ENCODE measurements around the gene PANK1. TPM values are rescaled to one million over a fixed set of nuclear protein-coding genes. Genes with fewer than 3 reads are reported as not detected.

PANK1 gene
- total RNA-seq, 1 experiment from 2014 or later, result 8.1 TPM

GRCh38 chr10:89588671-89589070 is 56.4 kb downstream of the PANK1 start:
- no peaks in the 10 kb centered on the region for H3K9me3 ChIP-seq (ENCODE audit: insufficient read depth, low read depth)
- ChIA-PET CTCF (no interaction called here), POLR2A (ENCODE audit: unreplicated experiment) (no interaction called here)
- H3K4me1 ChIP-seq (replicated peaks; ENCODE audit: insufficient read depth), result no peaks in the 10 kb centered on the region
- no peak overlapping the region for H2AFZ ChIP-seq
- no peaks in the 10 kb centered on the region for H3K27me3 ChIP-seq (ENCODE audit: insufficient read depth, low read depth)
- no peaks in the 10 kb centered on the region for H3K9me2 ChIP-seq (ENCODE audit: insufficient read depth)
- no peaks in the 10 kb centered on the region for H4K20me1 ChIP-seq (ENCODE audit: insufficient read depth)
- TF ChIP-seq CTCF (conservative IDR thresholded peaks at IDR 0.05) (no peak), EZH2 (IDR thresholded peaks at IDR 0.05; ENCODE audit: low read depth) (no peak)
- no peaks in the 10 kb centered on the region for H3K36me3 ChIP-seq (ENCODE audit: low read depth)
- no peak overlapping the region for H3K4me3 ChIP-seq
- intact Hi-C loops (cut with micrococcal nuclease; ENCODE audit: unreplicated experiment), result no loop called here
- no peaks in the 10 kb centered on the region for H3F3A ChIP-seq (ENCODE audit: insufficient read depth, low read depth)
- no peaks in the 10 kb centered on the region for H3K79me2 ChIP-seq (ENCODE audit: low read depth)
- no peak for DNase-seq
- H3K27ac ChIP-seq, result no peak overlapping the region
- BruUV-seq (replicated peaks), result no TSS peak
- no peak overlapping the region for H3K4me2 ChIP-seq

- H3K9me3 ChIP-seq (ENCODE audit: insufficient read depth, low read depth), result no peaks in the 10 kb centered on the region
- no peaks in the 10 kb centered on the region for H4K20me1 ChIP-seq (ENCODE audit: insufficient read depth)
- no peak overlapping the region for H3K27ac ChIP-seq
- no peaks in the 10 kb centered on the region for H3K9me2 ChIP-seq (ENCODE audit: insufficient read depth)
- no TSS peak for BruUV-seq (replicated peaks)
- intact Hi-C loops (cut with micrococcal nuclease; ENCODE audit: unreplicated experiment), result no loop called here
- no peaks in the 10 kb centered on the region for H3K27me3 ChIP-seq (ENCODE audit: insufficient read depth, low read depth)
- H3K36me3 ChIP-seq (ENCODE audit: low read depth), result no peaks in the 10 kb centered on the region
- no peaks in the 10 kb centered on the region for H3K79me2 ChIP-seq (ENCODE audit: low read depth)
- TF ChIP-seq EZH2 (IDR thresholded peaks at IDR 0.05; ENCODE audit: low read depth) (no peak), CTCF (conservative IDR thresholded peaks at IDR 0.05) (no peak)
- no peak for DNase-seq
- no peak overlapping the region for H3K4me2 ChIP-seq
- no peak overlapping the region for H3K4me3 ChIP-seq
- H2AFZ ChIP-seq, result no peak overlapping the region
- ChIA-PET CTCF (no interaction called here), POLR2A (ENCODE audit: unreplicated experiment) (no interaction called here)
- H3F3A ChIP-seq (ENCODE audit: insufficient read depth, low read depth), result no peaks in the 10 kb centered on the region
- H3K4me1 ChIP-seq (replicated peaks; ENCODE audit: insufficient read depth), result no peaks in the 10 kb centered on the region
Measured at GRCh38 chr10:89582022-89582421, 63.0 kb downstream of the PANK1 start.

GRCh38 chr10:89580243-89580642 is 64.8 kb downstream of the PANK1 start:
- no peak for DNase-seq
- ChIA-PET CTCF (no interaction called here), POLR2A (ENCODE audit: unreplicated experiment) (no interaction called here)
- no peaks in the 10 kb centered on the region for H3K36me3 ChIP-seq (ENCODE audit: low read depth)
- BruUV-seq (replicated peaks), result no TSS peak
- no peaks in the 10 kb centered on the region; the same call in 1 of the 2 replicates for H3K9me3 ChIP-seq (ENCODE audit: insufficient read depth, low read depth)
- intact Hi-C loops (cut with micrococcal nuclease; ENCODE audit: unreplicated experiment), result no loop called here
- H3K4me2 ChIP-seq, result no peak overlapping the region
- no peak overlapping the region for H3K4me3 ChIP-seq
- no peak overlapping the region for H3K27ac ChIP-seq
- TF ChIP-seq EZH2 (IDR thresholded peaks at IDR 0.05; ENCODE audit: low read depth), result no peak
- no peak for TF ChIP-seq CTCF (conservative IDR thresholded peaks at IDR 0.05)
- no peaks in the 10 kb centered on the region for H3K27me3 ChIP-seq (ENCODE audit: insufficient read depth, low read depth)
- H3K4me1 ChIP-seq (replicated peaks; ENCODE audit: insufficient read depth), result peaks cover 1% of the 10 kb centered on the region
- H3K79me2 ChIP-seq (ENCODE audit: low read depth), result no peaks in the 10 kb centered on the region
- no peak overlapping the region for H2AFZ ChIP-seq
- no peaks in the 10 kb centered on the region for H3K9me2 ChIP-seq (ENCODE audit: insufficient read depth)
- H3F3A ChIP-seq (ENCODE audit: insufficient read depth, low read depth), result no peaks in the 10 kb centered on the region
- H4K20me1 ChIP-seq (ENCODE audit: insufficient read depth), result no peaks in the 10 kb centered on the region

All from PC-9 (cell line).